ENCODE measurements around the gene ACAT2.
"Not testable (repeated sequence)": the region's sequence is repeated elsewhere in the genome, so short reads cannot be mapped to it uniquely, and the experiment has no call there.

ACAT2 gene

GRCh38 chr6:159732550-159732949 lies 29.3 kb upstream of the ACAT2 start:
- not testable (repeated sequence) for DNase-seq

DNA sequence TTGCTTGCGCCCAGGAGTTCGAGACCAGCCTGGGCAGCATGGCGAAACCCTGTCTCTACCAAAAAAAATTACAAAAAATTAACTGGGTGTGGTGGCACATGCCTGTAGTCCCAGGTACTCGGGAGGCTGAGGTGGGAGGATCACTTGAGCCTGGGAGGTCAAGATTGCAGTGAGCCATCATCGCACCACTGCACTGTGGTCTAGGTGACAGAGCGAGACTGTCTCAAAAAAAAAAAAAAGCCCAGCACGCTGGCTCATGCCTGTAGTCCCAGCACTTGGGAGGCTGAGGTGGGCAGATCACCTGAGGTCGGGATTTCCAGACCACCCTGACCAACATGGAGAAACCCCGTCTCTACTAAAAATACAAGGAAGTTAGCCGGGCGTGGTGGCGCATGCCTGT lies 28.4 kb upstream of the ACAT2 start:
- not testable (repeated sequence) for DNase-seq

GRCh38 chr6:159736908-159737307 lies 24.9 kb upstream of the ACAT2 start:
- DNase-seq: no peak

DNA sequence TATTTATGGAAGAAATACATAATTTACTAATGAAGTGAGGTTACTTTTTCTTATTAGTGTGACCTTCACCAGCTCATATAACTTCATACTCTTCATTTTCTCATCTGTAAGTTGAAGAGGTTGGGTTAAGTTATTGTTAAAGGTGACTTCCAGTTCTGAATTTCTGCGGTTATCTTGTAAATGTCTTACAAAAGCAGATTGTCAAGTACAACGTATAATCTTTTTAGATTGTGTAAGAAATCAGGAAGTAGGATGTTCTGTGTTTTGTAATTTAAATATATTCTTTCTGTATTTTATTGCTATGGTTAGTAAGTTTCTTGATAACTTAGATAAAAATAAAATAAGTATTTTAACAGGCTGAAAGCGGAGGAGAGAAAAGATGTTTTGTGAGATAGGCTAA lies 22.5 kb upstream of the ACAT2 start:
- DNase-seq: no peak

DNA sequence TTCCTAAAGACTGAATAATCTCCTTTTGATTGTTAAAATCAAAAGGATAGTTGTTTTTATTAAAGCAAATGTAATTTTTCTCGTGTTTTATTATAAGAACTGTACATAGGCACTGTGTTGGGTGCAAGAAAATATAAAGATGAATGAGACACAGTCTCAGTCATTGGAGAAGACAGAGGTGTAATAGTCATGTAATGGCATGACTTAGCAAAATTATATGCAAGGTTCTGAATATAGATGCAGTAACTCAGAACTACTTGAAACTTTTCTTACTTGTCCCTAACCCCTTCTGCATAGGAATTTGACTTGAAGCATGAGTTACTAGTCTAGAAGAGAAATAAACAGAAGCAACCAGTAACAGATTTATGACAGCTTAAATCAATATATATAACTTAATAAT lies 19.7 kb upstream of the ACAT2 start:
- DNase-seq: no peak

DNA sequence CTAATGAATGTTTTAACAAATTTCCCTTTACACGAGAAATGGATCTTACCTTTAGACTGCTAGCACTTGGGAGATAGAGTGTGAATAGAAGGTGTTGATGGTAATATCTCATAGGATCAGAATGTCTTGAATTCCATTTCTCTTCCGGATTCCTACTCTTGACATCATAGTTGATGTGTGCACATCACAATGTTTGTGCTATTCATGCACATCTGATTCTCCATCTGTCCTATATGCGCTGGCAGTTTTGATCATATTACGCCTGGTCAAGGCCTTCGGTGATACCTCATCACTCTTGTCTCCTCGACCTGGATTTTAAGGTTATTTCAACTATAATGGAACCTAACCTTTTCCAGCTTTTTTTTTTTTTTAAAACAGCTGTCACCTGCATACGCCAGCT lies 16.8 kb upstream of the ACAT2 start:
- DNase-seq: no peak

DNA sequence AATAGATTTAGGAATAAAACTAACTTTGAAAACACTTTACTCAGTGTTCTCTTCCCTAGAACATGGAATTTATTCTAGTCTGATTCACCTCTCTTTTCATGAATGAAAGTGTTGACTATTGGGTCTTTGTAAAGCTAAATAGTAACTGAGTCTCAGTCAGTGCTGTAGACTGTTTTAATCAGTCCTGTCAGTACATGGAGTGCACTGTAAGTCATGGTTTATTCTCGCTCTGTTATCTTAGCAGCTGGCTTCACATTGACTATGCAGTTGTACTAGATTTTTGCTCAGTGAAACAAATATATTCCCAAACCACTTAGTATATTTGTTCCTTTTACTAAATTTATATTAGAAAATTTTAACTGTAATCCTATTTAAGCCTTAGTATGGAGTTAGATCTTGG lies 15.1 kb upstream of the ACAT2 start:
- no peak for DNase-seq

DNA sequence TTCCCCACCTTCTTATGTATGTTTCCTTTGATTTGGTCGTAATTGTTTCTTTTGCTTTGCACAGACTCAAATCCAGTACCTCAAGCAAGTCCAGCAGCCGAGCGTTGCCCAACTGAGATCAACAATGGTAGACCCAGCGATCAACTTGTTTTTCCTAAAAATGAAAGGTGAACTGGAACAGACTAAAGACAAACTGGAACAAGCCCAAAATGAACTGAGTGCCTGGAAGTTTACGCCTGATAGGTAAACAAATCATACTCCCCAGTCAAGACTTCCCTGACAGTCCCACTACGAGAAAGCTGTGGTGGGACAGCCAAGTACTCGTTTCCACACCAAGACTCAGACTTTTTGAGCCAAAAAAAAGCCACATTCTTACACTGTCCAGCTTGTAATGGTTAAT lies 13.7 kb upstream of the ACAT2 start:
- not testable (repeated sequence) for DNase-seq

- DNase-seq: no peak
Measured at GRCh38 chr6:159751448-159751847, 10.4 kb upstream of the ACAT2 start.

DNA sequence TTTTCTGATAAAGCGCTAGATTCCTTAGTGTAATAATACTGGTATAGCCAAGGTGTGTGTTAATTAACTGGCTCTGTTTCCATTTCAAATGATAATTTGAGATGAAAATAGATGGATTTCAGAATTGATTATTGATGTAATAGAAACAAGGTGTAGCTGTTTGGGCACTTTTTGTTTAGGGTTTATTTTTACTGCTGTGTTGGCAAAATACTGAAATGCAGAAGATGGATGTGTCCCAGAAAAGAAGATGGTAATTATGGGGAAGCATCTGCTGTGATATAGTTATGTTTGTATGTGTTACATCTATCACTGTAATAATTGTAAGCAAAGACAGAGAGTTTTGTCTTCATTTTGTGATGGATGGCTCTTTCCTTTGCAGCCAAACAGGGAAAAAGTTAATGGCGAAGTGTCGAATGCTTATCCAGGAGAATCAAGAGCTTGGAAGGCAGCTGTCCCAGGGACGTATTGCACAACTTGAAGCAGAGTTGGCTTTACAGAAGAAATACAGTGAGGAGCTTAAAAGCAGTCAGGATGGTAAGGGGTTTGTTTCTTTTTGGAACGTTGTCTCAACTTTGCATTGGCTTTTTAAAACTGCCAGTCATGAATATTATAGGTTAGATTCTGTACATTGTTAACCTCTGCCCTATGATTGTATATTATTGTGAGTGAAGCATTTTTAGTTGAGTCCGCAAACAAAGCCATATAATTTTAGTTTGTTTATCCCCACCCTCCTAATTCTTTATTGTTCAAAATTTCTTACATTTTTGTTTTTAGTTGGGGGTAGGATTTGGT lies 8.6 kb upstream of the ACAT2 start:
- no peak for DNase-seq

DNA sequence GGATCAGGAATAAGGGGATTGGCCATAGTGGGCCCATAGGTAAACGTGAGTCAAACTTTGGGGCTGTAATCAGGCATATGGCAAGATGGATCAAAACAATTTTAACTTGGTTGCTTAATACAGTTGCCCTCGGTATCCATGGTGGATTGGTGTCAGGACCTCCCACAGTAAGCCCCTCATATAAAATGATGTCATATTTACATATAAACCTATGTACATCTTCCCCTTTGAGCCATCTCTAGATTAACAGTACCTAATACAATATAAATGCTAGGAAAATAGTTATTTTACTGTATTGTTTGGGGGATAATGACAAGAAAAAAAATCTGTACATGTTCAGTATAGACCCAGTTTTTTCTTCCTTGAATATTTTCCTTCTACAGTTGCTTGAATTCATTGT lies 7.4 kb upstream of the ACAT2 start:
- no peak for DNase-seq

DNA sequence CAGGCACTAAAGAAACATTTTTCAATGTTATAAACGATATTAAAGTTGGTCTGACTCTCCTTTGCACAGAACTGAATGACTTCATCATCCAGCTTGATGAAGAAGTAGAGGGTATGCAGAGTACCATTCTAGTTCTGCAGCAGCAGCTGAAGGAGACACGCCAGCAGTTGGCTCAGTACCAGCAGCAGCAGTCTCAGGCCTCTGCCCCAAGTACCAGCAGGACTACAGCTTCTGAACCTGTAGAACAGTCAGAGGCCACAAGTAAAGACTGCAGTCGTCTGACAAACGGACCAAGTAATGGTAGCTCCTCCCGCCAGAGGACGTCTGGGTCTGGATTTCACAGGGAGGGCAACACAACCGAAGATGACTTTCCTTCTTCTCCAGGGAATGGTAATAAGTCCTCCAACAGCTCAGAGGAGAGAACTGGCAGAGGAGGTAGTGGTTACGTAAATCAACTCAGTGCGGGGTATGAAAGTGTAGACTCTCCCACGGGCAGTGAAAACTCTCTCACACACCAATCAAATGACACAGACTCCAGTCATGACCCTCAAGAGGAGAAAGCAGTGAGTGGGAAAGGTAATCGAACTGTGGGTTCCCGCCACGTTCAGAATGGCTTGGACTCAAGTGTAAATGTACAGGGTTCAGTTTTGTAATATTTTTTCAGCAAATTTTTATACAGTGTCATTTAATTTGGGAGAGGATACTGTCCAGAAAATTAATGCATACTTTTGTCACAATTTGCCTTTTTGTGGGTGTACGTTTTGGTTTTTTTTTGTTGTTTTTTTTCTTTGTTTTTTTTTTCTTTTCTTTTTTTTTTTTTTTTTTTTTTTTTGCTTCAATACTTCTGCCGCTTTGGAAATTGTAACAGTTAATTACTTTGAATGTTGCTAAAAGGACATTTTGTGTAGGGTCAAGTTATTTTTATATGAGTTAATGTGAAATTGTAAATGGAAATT lies 6.6 kb upstream of the ACAT2 start:
- no peak for DNase-seq

DNA sequence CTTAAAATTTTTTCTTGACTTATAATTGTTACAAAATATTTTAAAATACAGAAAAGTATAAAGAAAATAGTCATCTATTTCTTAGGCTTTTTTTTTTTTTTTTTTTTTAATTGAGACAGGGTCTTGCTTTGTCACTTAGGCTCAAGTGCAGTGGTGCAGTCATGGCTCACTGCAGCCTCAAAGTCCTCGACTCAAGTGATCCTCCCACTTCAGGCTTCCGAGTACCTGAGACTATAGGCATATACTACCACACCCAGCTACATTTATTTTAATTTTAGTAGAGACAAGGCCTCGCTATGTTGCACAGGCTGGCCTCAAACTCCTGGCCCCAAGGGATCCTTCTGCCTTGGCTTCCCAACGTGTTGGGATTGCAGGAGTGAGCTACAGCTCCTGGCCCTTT lies 5.3 kb upstream of the ACAT2 start:
- no peak for DNase-seq

DNA sequence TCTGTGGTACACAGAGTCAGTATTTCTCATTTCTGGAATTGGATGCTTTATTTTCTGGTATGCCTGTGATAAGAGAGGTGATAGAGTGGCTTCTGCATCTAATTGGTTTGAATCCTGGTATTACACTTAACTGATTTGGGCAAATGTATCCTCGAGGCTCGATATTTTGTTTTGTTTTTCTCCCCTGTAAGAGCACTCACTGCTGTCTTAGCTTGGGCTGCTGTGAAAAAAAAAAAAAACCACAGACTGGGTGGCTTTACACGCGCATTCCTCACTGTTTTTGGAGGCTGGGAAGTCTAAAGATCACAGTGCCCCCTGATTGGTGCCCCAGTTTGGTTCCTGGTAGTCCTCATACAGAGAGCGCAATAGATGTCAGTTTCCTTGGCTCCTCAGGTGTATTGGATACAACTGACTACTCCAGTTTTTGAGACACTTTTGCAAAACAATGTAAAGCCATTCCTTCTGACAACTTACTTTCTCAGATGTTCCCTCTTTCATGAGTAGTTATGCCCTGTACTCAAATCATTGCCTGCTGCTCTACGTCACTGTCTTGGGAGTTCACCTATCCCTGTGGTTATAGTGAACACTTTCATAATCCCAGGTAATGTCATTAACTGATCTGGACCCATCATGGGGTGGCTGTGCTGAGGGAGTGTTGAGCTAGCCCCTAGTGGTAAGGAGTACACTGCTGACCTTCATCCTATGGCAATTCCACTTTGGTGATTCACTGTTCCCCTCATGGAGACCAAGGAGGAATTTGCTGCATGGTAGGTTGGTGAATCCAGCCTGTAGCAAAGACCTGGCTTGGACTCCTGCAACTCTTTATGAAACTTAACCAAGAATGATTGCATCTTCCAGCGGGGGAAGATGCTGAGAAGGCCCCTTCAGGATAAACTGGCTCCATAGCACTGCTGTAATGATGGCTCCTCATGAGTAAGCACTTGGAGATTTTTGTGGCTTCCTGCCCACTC lies 3.5 kb upstream of the ACAT2 start:
- DNase-seq: no peak

DNA sequence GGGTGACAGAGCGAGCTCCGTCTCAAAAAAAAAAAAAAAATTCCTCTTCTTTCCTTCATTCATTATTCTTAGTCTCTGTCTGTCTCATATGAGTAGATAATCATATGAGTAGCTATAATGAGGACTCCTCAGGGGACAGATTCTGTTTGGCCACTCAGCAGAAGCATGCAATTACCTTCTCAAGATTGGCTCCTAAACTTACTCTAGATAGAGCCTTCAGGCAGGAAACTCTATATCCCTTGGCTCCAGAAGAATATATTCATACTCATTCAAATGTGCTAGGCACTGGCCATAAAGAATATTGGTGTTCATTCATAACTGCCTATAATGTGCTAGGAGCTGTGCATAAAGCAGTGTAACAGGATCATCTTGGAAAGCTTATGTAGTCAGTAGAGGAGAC lies 2.2 kb upstream of the ACAT2 start:
- no peak for DNase-seq

GRCh38 chr6:159760602-159761057 lies 1.2 kb upstream of the ACAT2 start:
- no peak for DNase-seq

GRCh38 chr6:159761129-159761872 lies 544 bp upstream of the ACAT2 start:
- DNase-seq: no peak

GRCh38 chr6:159762681-159763293 lies 942 bp downstream of the ACAT2 start:
- no peak for DNase-seq

- DNase-seq: no peak
Measured at GRCh38 chr6:159766906-159767305, 5.1 kb downstream of the ACAT2 start.

- DNase-seq: no peak
Measured at GRCh38 chr6:159769470-159769869, 7.6 kb downstream of the ACAT2 start.

DNA sequence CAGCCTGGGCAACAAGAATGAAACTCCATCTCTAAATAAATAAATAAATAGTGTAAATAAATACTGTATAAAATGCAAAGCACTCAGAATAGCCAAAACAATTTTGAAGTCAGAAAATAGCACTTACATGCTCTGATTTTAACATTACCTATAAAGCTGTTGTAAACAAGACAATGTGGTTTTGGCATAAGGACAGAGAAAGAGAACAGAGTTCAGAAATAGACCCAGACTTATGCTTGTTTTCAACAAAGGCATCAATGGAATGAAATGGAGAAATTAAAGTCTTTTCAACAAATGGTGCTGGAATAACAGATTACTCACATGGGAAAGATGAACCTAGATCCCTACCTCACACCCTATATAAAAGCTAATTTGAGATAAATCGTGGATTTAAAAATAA lies 10.4 kb downstream of the ACAT2 start:
- DNase-seq: no peak

All from activated T-cell treated with anti-CD3 and anti-CD28 coated beads, Interleukin-2, amount 50 U/mL, for 1 hour (primary cell).